Measurements from ENCODE around the gene MYO9B. TPM values are rescaled to one million over a fixed set of nuclear protein-coding genes. Genes with fewer than 3 reads are reported as not detected.

MYO9B gene
- total and polyA plus RNA-seq, 2 donors, result 28.2 to 103 TPM

DNA sequence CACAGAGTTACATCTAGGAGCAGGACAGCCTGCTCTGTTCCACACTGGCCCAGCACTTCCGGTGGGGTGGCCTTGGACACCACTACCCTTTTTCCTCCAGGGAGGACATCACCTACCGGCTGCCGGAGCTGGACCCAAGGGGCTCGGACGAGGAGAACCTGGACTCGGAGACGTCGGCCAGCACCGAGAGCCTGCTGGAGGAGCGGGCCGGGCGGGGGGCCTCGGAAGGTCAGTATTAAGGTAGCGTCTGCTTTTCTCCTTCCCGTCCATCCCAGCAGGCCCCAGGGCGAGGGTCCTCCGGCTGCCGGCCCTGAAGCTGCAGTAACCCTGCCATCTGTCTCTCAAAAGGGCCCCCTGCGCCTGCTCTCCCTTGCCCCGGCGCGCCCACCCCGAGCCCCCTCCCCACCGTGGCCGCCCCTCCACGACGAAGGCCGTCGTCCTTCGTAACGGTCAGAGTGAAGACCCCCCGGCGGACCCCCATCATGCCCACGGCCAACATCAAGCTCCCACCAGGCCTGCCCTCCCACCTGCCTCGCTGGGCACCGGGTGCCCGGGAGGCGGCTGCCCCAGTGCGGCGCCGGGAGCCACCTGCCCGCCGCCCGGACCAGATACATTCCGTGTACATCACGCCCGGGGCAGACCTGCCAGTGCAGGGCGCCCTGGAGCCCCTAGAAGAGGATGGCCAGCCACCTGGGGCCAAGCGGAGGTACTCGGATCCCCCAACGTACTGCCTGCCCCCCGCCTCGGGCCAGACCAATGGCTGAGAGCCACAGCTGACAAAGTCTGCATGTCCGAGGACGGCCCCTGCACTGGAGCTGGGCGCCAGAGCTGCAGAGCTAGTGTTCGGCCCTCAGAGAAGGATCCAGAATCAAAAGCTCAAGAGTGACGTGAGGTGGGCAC lies 136.2 kb downstream of the MYO9B start:
- Histone ChIP-seq H3K27me3 (ENCODE audit: control insufficient read depth in 2 of 2, insufficient read depth in 1 of 2, low read length in 1 of 2) (no peaks in the 10 kb centered on the region), H3K4me1 (ENCODE audit: control insufficient read depth in 2 of 2, insufficient read depth in 2 of 2, low read length in 2 of 2) (peaks cover 16 to 19% of the 10 kb centered on the region in 2 donors), H3K9me3 (ENCODE audit: control insufficient read depth in 2 of 2, insufficient read depth in 1 of 2, low read length in 1 of 2) (peaks cover 0 to 15% of the 10 kb centered on the region in 2 donors), H3K27ac (ENCODE audit: low read depth in 1 of 2, low read length in 1 of 2) (no peak overlapping the region), H3K4me3 (ENCODE audit: low read length in 2 of 2) (no peak overlapping the region), H3K36me3 (ENCODE audit: control insufficient read depth in 2 of 2, insufficient read depth in 2 of 2, low read length in 1 of 2) (peaks cover 30 to 57% of the 10 kb centered on the region in 2 donors)
- DNase-seq (ENCODE audit: low read depth in 6 of 9, low spot score in 9 of 9), result no peak
- WGBS, result 97% methylated on average over 58 of the region's 58 CpGs

DNA sequence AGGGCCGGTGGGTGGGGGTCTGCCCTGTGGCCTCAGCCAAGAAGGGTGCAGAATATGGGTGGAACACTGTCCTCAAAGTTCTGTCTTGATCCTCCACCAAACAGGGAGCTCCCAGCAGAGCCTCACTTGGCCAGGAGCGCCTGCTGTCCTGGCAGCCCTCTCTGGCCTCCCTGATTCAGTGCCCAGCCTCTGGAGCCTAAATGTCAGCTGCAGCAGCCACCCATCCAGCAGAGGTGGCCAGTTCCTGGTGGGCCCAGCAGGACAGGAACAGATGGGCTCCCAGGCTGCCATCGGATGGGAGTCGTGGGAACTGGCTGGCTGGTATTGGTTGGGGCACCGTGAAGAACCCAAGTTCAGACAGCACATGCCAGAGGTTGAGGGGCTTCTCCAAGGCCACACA lies 137.8 kb downstream of the MYO9B start:
- Histone ChIP-seq H3K4me1 (ENCODE audit: control insufficient read depth in 2 of 2, insufficient read depth in 2 of 2, low read length in 2 of 2) (peaks cover 16 to 19% of the 10 kb centered on the region in 2 donors), H3K36me3 (ENCODE audit: control insufficient read depth in 2 of 2, insufficient read depth in 2 of 2, low read length in 1 of 2) (peaks cover 36 to 66% of the 10 kb centered on the region in 2 donors), H3K27me3 (ENCODE audit: control insufficient read depth in 2 of 2, insufficient read depth in 1 of 2, low read length in 1 of 2) (no peaks in the 10 kb centered on the region), H3K4me3 (ENCODE audit: low read length in 2 of 2) (no peak overlapping the region), H3K9me3 (ENCODE audit: control insufficient read depth in 2 of 2, insufficient read depth in 1 of 2, low read length in 1 of 2) (peaks cover 1 to 15% of the 10 kb centered on the region in 2 donors), H3K27ac (ENCODE audit: low read depth in 1 of 2, low read length in 1 of 2) (peak overlapping the region in 1 of 2 donors; percentile 18)
- WGBS, result 93% methylated on average over 5 of the region's 5 CpGs
- no peak for DNase-seq (ENCODE audit: low read depth in 6 of 9, low spot score in 9 of 9)

DNA sequence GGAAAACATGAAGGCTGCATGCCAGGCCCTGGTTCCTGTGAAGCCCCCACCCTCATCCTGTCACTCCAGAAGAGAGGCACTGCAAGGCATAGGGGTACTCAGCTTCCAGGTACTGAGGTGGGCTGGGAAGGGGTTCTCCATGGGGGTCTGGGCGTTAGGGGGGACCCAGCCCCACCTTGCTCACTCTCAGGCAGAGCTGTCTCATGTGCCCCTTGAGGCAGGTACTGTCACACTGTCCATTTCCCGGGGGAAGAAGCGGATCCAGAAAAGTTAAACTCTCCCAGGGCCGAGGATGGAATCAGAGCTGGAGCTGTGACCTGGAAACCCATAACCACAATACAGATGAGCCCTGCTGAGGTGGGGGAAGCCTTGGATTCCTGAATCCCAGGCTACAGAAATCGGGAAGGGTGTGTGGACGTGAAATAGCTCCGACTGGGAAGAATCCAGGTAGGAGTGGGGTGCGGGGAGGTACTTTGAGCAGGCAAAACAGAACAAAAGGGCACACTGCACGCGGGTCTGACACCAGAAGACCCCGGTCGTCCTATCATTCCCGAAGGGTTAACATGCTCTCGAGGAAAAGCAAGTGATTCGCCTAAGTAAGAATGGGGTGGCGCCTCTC lies 139.0 kb downstream of the MYO9B start:
- 38% methylated on average over 16 of the region's 16 CpGs for WGBS
- Histone ChIP-seq H3K36me3 (ENCODE audit: control insufficient read depth in 2 of 2, insufficient read depth in 2 of 2, low read length in 1 of 2) (peaks cover 30 to 62% of the 10 kb centered on the region in 2 donors), H3K4me3 (ENCODE audit: low read length in 2 of 2) (peak overlapping the region; percentile 81 to 92)

DNA sequence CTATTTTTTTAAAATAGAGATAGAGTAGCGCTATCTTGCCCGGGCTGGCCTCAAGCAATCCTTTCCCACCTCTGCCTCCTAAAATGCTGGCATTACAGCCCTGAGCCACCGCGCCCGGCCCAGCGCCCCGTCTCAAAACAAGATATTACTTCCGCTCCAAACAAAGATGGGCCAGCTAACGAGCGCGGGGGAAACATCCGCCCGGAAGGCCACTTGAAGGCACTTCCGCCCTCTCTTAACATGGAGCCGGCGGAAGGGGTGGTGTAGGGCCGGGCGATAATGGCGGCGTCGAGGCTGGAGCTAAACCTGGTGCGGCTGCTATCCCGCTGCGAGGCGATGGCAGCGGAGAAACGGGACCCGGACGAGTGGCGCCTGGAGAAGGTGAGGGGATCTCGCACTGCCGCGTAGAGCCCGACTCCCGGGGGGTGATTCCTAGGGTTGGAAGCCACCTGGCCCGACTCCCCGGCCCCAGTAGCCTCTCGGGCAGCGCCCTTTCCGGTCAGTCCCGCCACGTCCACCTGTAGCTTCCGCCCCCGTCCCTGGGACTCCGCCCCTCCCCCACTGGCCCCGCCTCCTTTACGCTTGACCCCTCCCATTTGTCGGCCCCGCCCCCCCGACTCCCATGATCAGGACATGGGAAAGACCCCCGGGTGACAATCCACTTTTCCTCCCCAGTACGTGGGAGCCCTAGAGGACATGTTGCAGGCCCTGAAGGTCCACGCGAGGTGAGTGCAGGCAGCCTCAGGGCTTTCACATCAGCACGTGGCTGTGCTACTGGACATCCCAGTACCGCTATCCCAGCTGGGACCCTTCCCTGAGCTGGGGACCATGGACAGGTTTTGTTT lies 139.8 kb downstream of the MYO9B start, which contains the start of gene USE1:
Gene USE1, plus strand, starts transcription at position 231 of the 845 bp plus-strand sequence. Its CDS starts 49 bp downstream, at position 280.
- peaks cover 24 to 58% of the 10 kb centered on the region in 2 donors for H3K36me3 ChIP-seq (ENCODE audit: control insufficient read depth in 2 of 2, insufficient read depth in 2 of 2, low read length in 1 of 2)
- WGBS, result 6% methylated on average over 56 of the region's 56 CpGs
- H3K4me1 ChIP-seq (ENCODE audit: control insufficient read depth in 2 of 2, insufficient read depth in 2 of 2, low read length in 2 of 2), result peaks cover 14 to 19% of the 10 kb centered on the region in 2 donors
- peak within 1 kb of the TSS; percentile 81 to 92 for H3K4me3 ChIP-seq (ENCODE audit: low read length in 2 of 2)
- no peaks in the 10 kb centered on the region for H3K27me3 ChIP-seq (ENCODE audit: control insufficient read depth in 2 of 2, insufficient read depth in 1 of 2, low read length in 1 of 2)
- peak; percentile 76 to 96 (median 87) for DNase-seq (ENCODE audit: low read depth in 6 of 9, low spot score in 9 of 9)
- peak within 1 kb of the TSS; percentile 94 to 95 for H3K27ac ChIP-seq (ENCODE audit: low read depth in 1 of 2, low read length in 1 of 2)
- peaks cover 1 to 15% of the 10 kb centered on the region in 2 donors for H3K9me3 ChIP-seq (ENCODE audit: control insufficient read depth in 2 of 2, insufficient read depth in 1 of 2, low read length in 1 of 2)

More for the DNA sequence above, 139.0 kb downstream of the MYO9B start:
- peak overlapping the region; percentile 94 to 95 for H3K27ac ChIP-seq (ENCODE audit: low read depth in 1 of 2, low read length in 1 of 2)
- DNase-seq (ENCODE audit: low read depth in 6 of 9, low spot score in 9 of 9), result no peak
- H3K4me1 ChIP-seq (ENCODE audit: control insufficient read depth in 2 of 2, insufficient read depth in 2 of 2, low read length in 2 of 2), result peaks cover 14 to 19% of the 10 kb centered on the region in 2 donors
- H3K9me3 ChIP-seq (ENCODE audit: control insufficient read depth in 2 of 2, insufficient read depth in 1 of 2, low read length in 1 of 2), result peaks cover 1 to 15% of the 10 kb centered on the region in 2 donors
- H3K27me3 ChIP-seq (ENCODE audit: control insufficient read depth in 2 of 2, insufficient read depth in 1 of 2, low read length in 1 of 2), result no peaks in the 10 kb centered on the region

DNA sequence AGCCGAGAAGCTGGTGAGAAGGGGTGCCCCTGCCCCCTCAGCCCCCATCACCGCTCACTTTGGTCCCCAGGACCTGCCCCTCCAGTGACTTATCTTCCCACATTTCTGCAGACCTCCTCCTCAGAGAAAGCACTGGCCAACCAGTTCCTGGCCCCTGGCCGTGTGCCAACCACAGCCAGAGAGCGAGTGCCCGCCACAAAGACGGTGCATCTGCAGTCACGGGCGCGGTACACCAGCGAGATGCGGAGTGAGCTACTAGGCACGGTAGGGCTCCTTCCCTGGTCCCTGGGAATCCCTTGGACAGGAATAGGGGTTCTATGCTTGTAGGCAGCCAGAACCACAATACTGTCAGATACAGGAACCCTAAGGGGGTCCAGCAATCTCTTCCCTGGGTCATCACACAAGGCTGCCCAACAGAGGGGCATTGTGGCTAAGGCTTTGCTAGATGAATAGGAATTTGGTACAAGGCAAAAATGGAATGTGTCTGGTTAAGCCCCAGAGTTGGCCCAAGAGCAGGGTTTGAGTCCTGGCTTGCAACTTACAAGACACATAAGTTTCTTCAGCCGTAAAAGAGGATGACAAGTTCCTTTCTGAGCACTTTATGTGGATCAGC lies 140.6 kb downstream of the MYO9B start:
- 96% methylated on average over 13 of the region's 13 CpGs for WGBS
- Histone ChIP-seq H3K27me3 (ENCODE audit: control insufficient read depth in 2 of 2, insufficient read depth in 1 of 2, low read length in 1 of 2) (no peaks in the 10 kb centered on the region), H3K4me1 (ENCODE audit: control insufficient read depth in 2 of 2, insufficient read depth in 2 of 2, low read length in 2 of 2) (peaks cover 14 to 19% of the 10 kb centered on the region in 2 donors), H3K36me3 (ENCODE audit: control insufficient read depth in 2 of 2, insufficient read depth in 2 of 2, low read length in 1 of 2) (peaks cover 20 to 53% of the 10 kb centered on the region in 2 donors), H3K9me3 (ENCODE audit: control insufficient read depth in 2 of 2, insufficient read depth in 1 of 2, low read length in 1 of 2) (peaks cover 1 to 15% of the 10 kb centered on the region in 2 donors), H3K27ac (ENCODE audit: low read depth in 1 of 2, low read length in 1 of 2) (no peak overlapping the region), H3K4me3 (ENCODE audit: low read length in 2 of 2) (peak overlapping the region; percentile 81 to 92)
- no peak for DNase-seq (ENCODE audit: low read depth in 6 of 9, low spot score in 9 of 9)

DNA sequence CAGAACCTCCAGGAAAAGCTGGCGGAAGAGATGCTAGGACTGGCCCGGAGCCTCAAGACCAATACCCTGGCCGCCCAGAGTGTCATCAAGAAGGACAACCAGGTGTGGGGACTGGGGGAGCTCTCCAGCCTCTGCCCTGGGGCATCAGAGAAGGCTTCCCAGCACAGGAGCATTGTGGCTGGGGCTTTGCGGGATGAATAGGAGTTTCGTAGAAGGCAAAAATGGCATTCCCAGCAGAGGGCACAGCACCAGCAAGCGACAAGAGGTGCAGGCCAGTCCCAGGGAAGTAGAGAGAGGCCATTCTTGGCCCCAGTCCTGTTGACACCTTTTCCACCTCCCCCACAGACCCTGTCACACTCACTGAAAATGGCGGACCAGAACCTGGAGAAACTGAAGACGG lies 143.7 kb downstream of the MYO9B start:
- peaks cover 1 to 15% of the 10 kb centered on the region in 2 donors for H3K9me3 ChIP-seq (ENCODE audit: control insufficient read depth in 2 of 2, insufficient read depth in 1 of 2, low read length in 1 of 2)
- H3K4me1 ChIP-seq (ENCODE audit: control insufficient read depth in 2 of 2, insufficient read depth in 2 of 2, low read length in 2 of 2), result peaks cover 14 to 18% of the 10 kb centered on the region in 2 donors
- WGBS, result 98% methylated on average over 8 of the region's 8 CpGs
- no peak overlapping the region for H3K4me3 ChIP-seq (ENCODE audit: low read length in 2 of 2)
- no peak overlapping the region for H3K27ac ChIP-seq (ENCODE audit: low read depth in 1 of 2, low read length in 1 of 2)
- H3K27me3 ChIP-seq (ENCODE audit: control insufficient read depth in 2 of 2, insufficient read depth in 1 of 2, low read length in 1 of 2), result no peaks in the 10 kb centered on the region
- no peak for DNase-seq (ENCODE audit: low read depth in 6 of 9, low spot score in 9 of 9)
- peaks cover 17 to 29% of the 10 kb centered on the region in 2 donors for H3K36me3 ChIP-seq (ENCODE audit: control insufficient read depth in 2 of 2, insufficient read depth in 2 of 2, low read length in 1 of 2)

DNA sequence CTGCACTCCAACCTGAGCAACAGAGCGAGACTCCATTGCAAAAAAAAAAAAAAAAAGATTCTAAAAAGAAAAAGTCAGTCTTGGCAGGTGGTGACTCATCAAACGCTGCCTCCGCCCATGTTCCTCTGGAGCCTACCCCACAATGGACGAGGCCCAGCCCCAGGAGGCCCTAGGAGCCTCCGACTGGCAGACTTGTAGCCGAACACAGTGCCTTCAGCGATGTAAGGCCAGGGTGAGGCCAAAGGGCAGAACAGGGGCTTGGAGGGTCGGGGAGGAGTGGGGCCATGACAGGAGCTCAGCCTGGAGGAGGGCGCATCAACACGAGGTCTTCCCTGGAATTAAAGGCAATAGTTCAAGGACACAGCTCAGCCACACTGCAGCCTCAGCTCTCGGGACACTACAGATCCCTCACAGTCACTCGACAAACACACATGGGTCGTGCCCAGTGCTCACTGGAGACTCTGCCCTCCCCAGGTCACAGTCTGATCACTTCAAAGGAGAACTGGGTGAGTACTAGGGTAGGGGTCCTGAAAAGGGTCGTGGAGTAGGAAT lies 144.7 kb downstream of the MYO9B start:
- no peak overlapping the region for H3K27ac ChIP-seq (ENCODE audit: low read depth in 1 of 2, low read length in 1 of 2)
- WGBS, result 79% methylated on average over 14 of the region's 14 CpGs
- peaks cover 17 to 29% of the 10 kb centered on the region in 2 donors for H3K36me3 ChIP-seq (ENCODE audit: control insufficient read depth in 2 of 2, insufficient read depth in 2 of 2, low read length in 1 of 2)
- peaks cover 1 to 6% of the 10 kb centered on the region in 2 donors for H3K9me3 ChIP-seq (ENCODE audit: control insufficient read depth in 2 of 2, insufficient read depth in 1 of 2, low read length in 1 of 2)
- H3K27me3 ChIP-seq (ENCODE audit: control insufficient read depth in 2 of 2, insufficient read depth in 1 of 2, low read length in 1 of 2), result no peaks in the 10 kb centered on the region
- peaks cover 7 to 9% of the 10 kb centered on the region in 2 donors for H3K4me1 ChIP-seq (ENCODE audit: control insufficient read depth in 2 of 2, insufficient read depth in 2 of 2, low read length in 2 of 2)
- no peak for DNase-seq (ENCODE audit: low read depth in 6 of 9, low spot score in 9 of 9)
- H3K4me3 ChIP-seq (ENCODE audit: low read length in 2 of 2), result no peak overlapping the region

DNA sequence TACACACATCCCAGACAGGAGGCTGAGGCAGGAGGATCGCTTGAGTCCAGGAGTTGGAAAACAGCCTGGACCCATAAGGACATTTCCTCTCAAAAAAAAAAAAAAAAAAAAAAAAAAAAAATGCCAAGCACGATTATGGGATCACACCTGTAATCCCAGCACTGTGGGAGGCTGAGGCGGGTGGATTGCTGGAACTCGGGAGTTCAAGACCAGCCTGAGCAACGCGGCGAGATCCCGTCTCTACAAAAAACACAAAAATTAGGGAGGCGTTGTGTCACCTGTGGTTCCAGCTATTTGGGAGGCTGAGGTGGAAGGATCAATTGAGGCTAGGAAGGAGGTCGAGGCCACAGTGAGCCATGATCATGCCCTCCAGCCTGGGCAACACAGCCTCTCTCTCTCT lies 149.5 kb downstream of the MYO9B start:
- Histone ChIP-seq H3K4me1 (ENCODE audit: control insufficient read depth in 2 of 2, insufficient read depth in 2 of 2, low read length in 2 of 2) (peaks cover 0 to 12% of the 10 kb centered on the region in 2 donors), H3K9me3 (ENCODE audit: control insufficient read depth in 2 of 2, insufficient read depth in 1 of 2, low read length in 1 of 2) (peaks cover 0 to 5% of the 10 kb centered on the region in 2 donors), H3K27ac (ENCODE audit: low read depth in 1 of 2, low read length in 1 of 2) (no peak overlapping the region), H3K4me3 (ENCODE audit: low read length in 2 of 2) (no peak overlapping the region), H3K36me3 (ENCODE audit: control insufficient read depth in 2 of 2, insufficient read depth in 2 of 2, low read length in 1 of 2) (peaks cover 2 to 6% of the 10 kb centered on the region in 2 donors), H3K27me3 (ENCODE audit: control insufficient read depth in 2 of 2, insufficient read depth in 1 of 2, low read length in 1 of 2) (no peaks in the 10 kb centered on the region)
- no peak for DNase-seq (ENCODE audit: low read depth in 6 of 9, low spot score in 9 of 9)
- 96% methylated on average over 10 of the region's 10 CpGs for WGBS

All from thymus (tissue), 11 donors.